Adrenal gland (tissue), 5 donors: Measurements from ENCODE around the gene RPL26.

Source experiments
- POLR2A ChIP-seq, 2 donors: fragments of 450-650 bp; IDR thresholded peaks; one replicate each; pipeline ENCODE4 v1.6.1; 2017; ENCODE audit warnings: antibody characterized with exemption in 2 of 2, mild to moderate bottlenecking in 2 of 2, moderate library complexity in 1 of 2
- TF ChIP-seq, protein P1 (sequence below), 6 experiments: fragments of 450-650 bp in 4 of 6; fragments of 200-600 bp in 2 of 6; sonication (generic) in 1 of 6; IDR thresholded peaks; 1 replicate in 5 of 6; 2 replicates in 1 of 6; pipeline versions ENCODE4 v1.5.1 to v1.8.0; 2016 to 2021; ENCODE audit warnings: antibody characterized with exemption in 6 of 6, mild to moderate bottlenecking in 2 of 6, moderate library complexity in 1 of 6
- donor health status: DM: no; HTN: no; CAD: no.

DNA sequence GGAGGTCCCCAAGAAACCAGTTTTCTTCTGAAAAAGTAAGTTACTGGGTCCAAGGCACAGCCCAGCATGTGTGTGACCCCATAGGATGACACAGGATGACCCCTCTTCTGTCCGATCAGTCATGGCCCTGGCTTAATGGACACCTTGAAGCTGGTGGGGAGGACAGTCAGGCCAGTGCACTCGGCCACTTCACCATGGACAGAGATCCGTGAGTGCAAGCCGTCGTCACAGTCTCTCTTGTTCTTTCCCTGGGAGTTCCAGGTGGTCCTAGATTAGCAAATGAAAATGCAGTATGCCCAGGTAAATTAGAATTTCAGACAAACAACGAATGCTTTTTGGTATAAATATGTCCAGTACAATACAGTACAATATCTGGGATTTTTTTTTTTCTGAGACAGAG is 16.0 kb upstream of the RPL26 start:
- TF ChIP-seq, protein P1, sequence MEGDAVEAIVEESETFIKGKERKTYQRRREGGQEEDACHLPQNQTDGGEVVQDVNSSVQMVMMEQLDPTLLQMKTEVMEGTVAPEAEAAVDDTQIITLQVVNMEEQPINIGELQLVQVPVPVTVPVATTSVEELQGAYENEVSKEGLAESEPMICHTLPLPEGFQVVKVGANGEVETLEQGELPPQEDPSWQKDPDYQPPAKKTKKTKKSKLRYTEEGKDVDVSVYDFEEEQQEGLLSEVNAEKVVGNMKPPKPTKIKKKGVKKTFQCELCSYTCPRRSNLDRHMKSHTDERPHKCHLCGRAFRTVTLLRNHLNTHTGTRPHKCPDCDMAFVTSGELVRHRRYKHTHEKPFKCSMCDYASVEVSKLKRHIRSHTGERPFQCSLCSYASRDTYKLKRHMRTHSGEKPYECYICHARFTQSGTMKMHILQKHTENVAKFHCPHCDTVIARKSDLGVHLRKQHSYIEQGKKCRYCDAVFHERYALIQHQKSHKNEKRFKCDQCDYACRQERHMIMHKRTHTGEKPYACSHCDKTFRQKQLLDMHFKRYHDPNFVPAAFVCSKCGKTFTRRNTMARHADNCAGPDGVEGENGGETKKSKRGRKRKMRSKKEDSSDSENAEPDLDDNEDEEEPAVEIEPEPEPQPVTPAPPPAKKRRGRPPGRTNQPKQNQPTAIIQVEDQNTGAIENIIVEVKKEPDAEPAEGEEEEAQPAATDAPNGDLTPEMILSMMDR (IDR thresholded peaks at IDR 0.05) = no peak
- no peak for TF ChIP-seq POLR2A (IDR thresholded peaks at IDR 0.05)
